Panc1 (cell line): ENCODE data around the gene TENT4B.

Source experiments
- CTCF ChIP-seq: fragments of 450-650 bp; IDR thresholded peaks from 2 replicates; pipeline ENCODE4 v1.5.1; 2017; ENCODE audit warnings: mild to moderate bottlenecking
- POLR2AphosphoS5 ChIP-seq: IDR thresholded peaks from 2 replicates; pipeline ENCODE4 v1.6.1; 2012; ENCODE audit warnings: mild to moderate bottlenecking, low read depth, low read length, moderate library complexity
- SIN3A ChIP-seq: IDR thresholded peaks from 2 replicates; pipeline ENCODE4 v1.6.1; 2012; ENCODE audit warnings: low read depth, mild to moderate bottlenecking, low read length, moderate library complexity, borderline replicate concordance; ENCODE audit not compliant: insufficient read depth
- TCF7L2 ChIP-seq: IDR thresholded peaks from 2 replicates; pipeline ENCODE4 v1.6.1; 2011; ENCODE audit warnings: mild to moderate bottlenecking, low read depth, low read length, inconsistent platforms

- TF ChIP-seq POLR2AphosphoS5 (no peak), CTCF (no peak), TCF7L2 (no peak), SIN3A (no peak)
Measured at GRCh38 chr16:50273382-50273690, 120.2 kb downstream of the TENT4B start.
